Left colon (tissue), 2 donors: ENCODE results near the gene DTD1. TPM values are rescaled to one million over a fixed set of nuclear protein-coding genes. Genes with fewer than 3 reads are reported as not detected.
"Not testable (repeated sequence)": the region's sequence is repeated elsewhere in the genome, so short reads cannot be mapped to it uniquely, and the experiment has no call there.

Experiments used
- ATAC-seq: fragments of 200-7000 bp; cut with Tn5 transposase; one replicate; pipeline ENCODE4 v1.9.1; 2020; ENCODE audit warnings: mild to moderate bottlenecking, moderate library complexity
- DNase-seq, 2 donors: peaks; one replicate each; pipeline ENCODE4 v3.0.0-alpha.2; 2020
- intact Hi-C, 2 donors: fragments of 100-400 bp; cut with DNase I in 1 of 2; cut with micrococcal nuclease in 1 of 2; formaldehyde crosslinking; loops; one replicate each; pipeline versions ENCODE4 v1.11.2 to v1.14.0; 2022; cut with DNase I, micrococcal nuclease
- total RNA-seq, 2 donors: library from RNA; stranded (reverse); fragmentation: NEBNext Ultra II Directional; extraction: Animal tissue kit (Norgen Biotek cat#: 25700); gene quantifications; one replicate each; pipeline ENCODE4 v1.2.1, GENCODE V29; 2021
- donor health status: DM: no; HTN: no; CAD: no.
- donor health status: DM: yes; HTN: yes; CAD: no.

Gene DTD1
- total RNA-seq, 2 donors from 2014 or later = 17.1 to 20.8 TPM

GRCh38 chr20:18767676-18768075 lies 179.8 kb downstream of the DTD1 start:
- ATAC-seq (no peak), DNase-seq (no peak)
- intact Hi-C loops = no loop called here

GRCh38 chr20:18773566-18773965 lies 185.7 kb downstream of the DTD1 start:
- peak; percentile 58 for ATAC-seq
- no peak for DNase-seq
- intact Hi-C loops = no loop called here

GRCh38 chr20:18774207-18774606 lies 186.4 kb downstream of the DTD1 start:
- intact Hi-C loops = no loop called here
- ATAC-seq (no peak), DNase-seq (no peak)

- ATAC-seq = no peak
- no peak for DNase-seq
- intact Hi-C loops = no loop called here
These were observed 187.8 kb downstream of the DTD1 start for GRCh38 chr20:18775633-18776032.

GRCh38 chr20:18778690-18779392 lies 191.0 kb downstream of the DTD1 start:
- ATAC-seq (no peak), DNase-seq (no peak)
- intact Hi-C loops = no loop called here

- DNase-seq (no peak), ATAC-seq (no peak)
- intact Hi-C loops = no loop called here
These were observed 192.7 kb downstream of the DTD1 start for GRCh38 chr20:18780385-18781130.

GRCh38 chr20:18781509-18781908 lies 193.7 kb downstream of the DTD1 start:
- intact Hi-C loops = no loop called here
- ATAC-seq (no peak), DNase-seq (no peak)

GRCh38 chr20:18783385-18783959 lies 195.6 kb downstream of the DTD1 start:
- intact Hi-C loops = no loop called here
- no peak for DNase-seq
- no peak for ATAC-seq

GRCh38 chr20:18787046-18787445 lies 199.2 kb downstream of the DTD1 start:
- ATAC-seq, intact Hi-C loops, DNase-seq: not testable (repeated sequence)

GRCh38 chr20:18788021-18788420 lies 200.2 kb downstream of the DTD1 start:
- DNase-seq (no peak), ATAC-seq (no peak)
- intact Hi-C loops = no loop called here

- intact Hi-C loops = no loop called here
- no peak for ATAC-seq
These were observed 202.9 kb downstream of the DTD1 start for GRCh38 chr20:18790787-18791186.

GRCh38 chr20:18793625-18794427 lies 206.0 kb downstream of the DTD1 start:
- peak; percentile 91 for DNase-seq
- intact Hi-C loops = no loop called here
- ATAC-seq = peak; percentile 100

More at GRCh38 chr20:18790787-18791186, 202.9 kb downstream of the DTD1 start:
- no peak for DNase-seq

GRCh38 chr20:18794428-18794787 lies 206.6 kb downstream of the DTD1 start:
- ATAC-seq (no peak), DNase-seq (no peak)
- intact Hi-C loops = no loop called here

- intact Hi-C loops = no loop called here
- DNase-seq (no peak), ATAC-seq (no peak)
These were observed 207.5 kb downstream of the DTD1 start for GRCh38 chr20:18795366-18795765.

GRCh38 chr20:18796282-18796833 lies 208.5 kb downstream of the DTD1 start:
- DNase-seq = no peak
- intact Hi-C loops = no loop called here
- no peak for ATAC-seq

GRCh38 chr20:18801516-18801915 lies 213.7 kb downstream of the DTD1 start:
- ATAC-seq = no peak
- no peak for DNase-seq
- intact Hi-C loops = no loop called here

- DNase-seq (no peak), ATAC-seq (no peak)
These were observed 214.3 kb downstream of the DTD1 start for GRCh38 chr20:18802012-18802634.

GRCh38 chr20:18805881-18806280 lies 218.0 kb downstream of the DTD1 start:
- intact Hi-C loops = no loop called here
- ATAC-seq = no peak

More at GRCh38 chr20:18802012-18802634, 214.3 kb downstream of the DTD1 start:
- intact Hi-C loops = no loop called here

GRCh38 chr20:18808712-18809111 lies 220.9 kb downstream of the DTD1 start:
- DNase-seq (no peak), ATAC-seq (no peak)
- intact Hi-C loops = no loop called here

More at GRCh38 chr20:18805881-18806280, 218.0 kb downstream of the DTD1 start:
- no peak for DNase-seq
